ENCODE data around the gene WDR82. TPM values are rescaled to one million over a fixed set of nuclear protein-coding genes. Genes with fewer than 3 reads are reported as not detected.

The WDR82 gene
- total and polyA plus RNA-seq, 2 of the 4 experiments (the other 2 are of a cell fraction): 38.1 to 68.1 TPM

DNA sequence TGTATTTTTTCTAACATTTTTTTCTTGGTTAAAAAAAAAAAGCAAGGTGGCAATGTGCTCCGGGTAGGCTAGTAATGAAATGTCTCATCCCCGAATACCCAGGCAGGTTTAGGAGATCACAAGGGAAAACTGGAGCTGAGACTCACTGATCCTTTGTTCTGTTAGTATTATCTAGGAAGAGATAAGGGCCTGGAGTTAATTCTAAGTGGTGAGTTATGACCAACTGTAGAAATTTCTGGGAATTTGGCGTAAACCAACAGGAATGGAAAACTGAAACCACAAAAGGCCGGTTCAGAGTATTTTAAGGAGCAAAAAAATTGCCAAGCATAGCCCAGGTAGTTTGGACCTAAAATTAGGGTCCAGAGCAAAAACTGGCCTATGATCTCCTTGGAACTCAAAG lies 20.5 kb downstream of the WDR82 start:
- H2BK120ac ChIP-seq (ENCODE audit: low read depth, low read length): no peak overlapping the region
- no TSS peak for BruUV-seq (replicated peaks)
- no CpG with 5 or more reads among the region's 4 CpGs for WGBS, 2 experiments (ENCODE audit: extremely low coverage in 2 of 2, insufficient read length in 1 of 2)
- H2AK5ac ChIP-seq (ENCODE audit: low read depth, low read length): no peak overlapping the region
- H3K36me3 ChIP-seq (ENCODE audit: control insufficient read depth, insufficient read depth, low read length): peaks cover 64% of the 10 kb centered on the region
- peaks cover 26% of the 10 kb centered on the region for H4K20me1 ChIP-seq (ENCODE audit: insufficient read depth, low read length)
- no peak overlapping the region for H2BK15ac ChIP-seq (ENCODE audit: low read depth, low read length)
- dilution Hi-C loops (cut with HindIII; ENCODE audit: low sequenced_read_pairs, unreplicated experiment) (no loop called here), in situ Hi-C loops (cut with MboI; ENCODE audit: low sequenced_read_pairs) (no loop called here), intact Hi-C loops (cut with micrococcal nuclease) (no loop called here)
- no peaks in the 10 kb centered on the region for H3K9me3 ChIP-seq (ENCODE audit: control insufficient read depth, insufficient read depth, low read length)
- no peak overlapping the region for H3K18ac ChIP-seq (ENCODE audit: low read depth, low read length)
- no peaks in the 10 kb centered on the region for H3K27me3 ChIP-seq (ENCODE audit: control insufficient read depth, insufficient read depth, low read length)
- no peak overlapping the region for H4K8ac ChIP-seq (ENCODE audit: low read depth in 2 of 2, low read length in 2 of 2)
- ATAC-seq (ENCODE audit: low read depth) (no peak), DNase-seq (no peak)
- H3K4me3 ChIP-seq (ENCODE audit: insufficient read depth, low read depth, low read length): no peak overlapping the region
- H4K91ac ChIP-seq (ENCODE audit: insufficient read depth, low read depth, low read length): no peak overlapping the region
- POLR2A ChIA-PET (ENCODE audit: unreplicated experiment): no interaction called here
- H2BK5ac ChIP-seq (ENCODE audit: low read depth, low read length, poor library complexity, severe bottlenecking): no peak overlapping the region
- H2BK20ac ChIP-seq (ENCODE audit: low read depth, low read length): no peak overlapping the region
- H2AFZ ChIP-seq (replicated peaks; ENCODE audit: low read length, poor library complexity): no peak overlapping the region
- TF ChIP-seq MXI1 (IDR thresholded peaks at IDR 0.05; ENCODE audit: borderline replicate concordance, low read depth, low read length) (no peak), POLR2A (IDR thresholded peaks at IDR 0.05; ENCODE audit: low read depth, low read length) (no peak), MAZ (IDR thresholded peaks at IDR 0.05; ENCODE audit: borderline replicate concordance, low read depth, low read length) (no peak), FOS (IDR thresholded peaks at IDR 0.05; ENCODE audit: low read depth, low read length) (no peak), CHD1 (IDR thresholded peaks at IDR 0.05; ENCODE audit: low read depth, low read length) (no peak), RFX5 (IDR thresholded peaks at IDR 0.05; ENCODE audit: low read depth, low read length) (no peak), USF2 (IDR thresholded peaks at IDR 0.05; ENCODE audit: low read depth, low read length) (no peak), BHLHE40 (IDR thresholded peaks at IDR 0.05; ENCODE audit: low read depth, low read length) (no peak), MAFK (IDR thresholded peaks at IDR 0.05; ENCODE audit: low read depth, low read length) (no peak), RAD21 (IDR thresholded peaks at IDR 0.05; ENCODE audit: low read length) (no peak)
- TF ChIP-seq, protein P1, sequence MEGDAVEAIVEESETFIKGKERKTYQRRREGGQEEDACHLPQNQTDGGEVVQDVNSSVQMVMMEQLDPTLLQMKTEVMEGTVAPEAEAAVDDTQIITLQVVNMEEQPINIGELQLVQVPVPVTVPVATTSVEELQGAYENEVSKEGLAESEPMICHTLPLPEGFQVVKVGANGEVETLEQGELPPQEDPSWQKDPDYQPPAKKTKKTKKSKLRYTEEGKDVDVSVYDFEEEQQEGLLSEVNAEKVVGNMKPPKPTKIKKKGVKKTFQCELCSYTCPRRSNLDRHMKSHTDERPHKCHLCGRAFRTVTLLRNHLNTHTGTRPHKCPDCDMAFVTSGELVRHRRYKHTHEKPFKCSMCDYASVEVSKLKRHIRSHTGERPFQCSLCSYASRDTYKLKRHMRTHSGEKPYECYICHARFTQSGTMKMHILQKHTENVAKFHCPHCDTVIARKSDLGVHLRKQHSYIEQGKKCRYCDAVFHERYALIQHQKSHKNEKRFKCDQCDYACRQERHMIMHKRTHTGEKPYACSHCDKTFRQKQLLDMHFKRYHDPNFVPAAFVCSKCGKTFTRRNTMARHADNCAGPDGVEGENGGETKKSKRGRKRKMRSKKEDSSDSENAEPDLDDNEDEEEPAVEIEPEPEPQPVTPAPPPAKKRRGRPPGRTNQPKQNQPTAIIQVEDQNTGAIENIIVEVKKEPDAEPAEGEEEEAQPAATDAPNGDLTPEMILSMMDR (conservative IDR thresholded peaks at IDR 0.05; ENCODE audit: low read depth, low read length): no peak
- TF ChIP-seq, protein P2, sequence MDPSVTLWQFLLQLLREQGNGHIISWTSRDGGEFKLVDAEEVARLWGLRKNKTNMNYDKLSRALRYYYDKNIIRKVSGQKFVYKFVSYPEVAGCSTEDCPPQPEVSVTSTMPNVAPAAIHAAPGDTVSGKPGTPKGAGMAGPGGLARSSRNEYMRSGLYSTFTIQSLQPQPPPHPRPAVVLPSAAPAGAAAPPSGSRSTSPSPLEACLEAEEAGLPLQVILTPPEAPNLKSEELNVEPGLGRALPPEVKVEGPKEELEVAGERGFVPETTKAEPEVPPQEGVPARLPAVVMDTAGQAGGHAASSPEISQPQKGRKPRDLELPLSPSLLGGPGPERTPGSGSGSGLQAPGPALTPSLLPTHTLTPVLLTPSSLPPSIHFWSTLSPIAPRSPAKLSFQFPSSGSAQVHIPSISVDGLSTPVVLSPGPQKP (IDR thresholded peaks at IDR 0.05; ENCODE audit: borderline replicate concordance, low read depth, low read length): no peak
- no peak overlapping the region for H3K14ac ChIP-seq (replicated peaks; ENCODE audit: low read depth, low read length)
- H3K4me1 ChIP-seq (ENCODE audit: control insufficient read depth, insufficient read depth, low read length): 0 out of 2 replicates have a peak, but pooled peaks cover 2% of the 10 kb centered on the region
- H4K5ac ChIP-seq (ENCODE audit: low read depth, low read length): no peak overlapping the region
- no peak overlapping the region for H3K27ac ChIP-seq (ENCODE audit: insufficient read depth, low read length)
- H3K23ac ChIP-seq (ENCODE audit: low read depth, low read length): no peak overlapping the region
- no peak overlapping the region for H3K56ac ChIP-seq (ENCODE audit: extremely low read depth, insufficient read depth, low read length)
- no peaks in the 10 kb centered on the region for H3K9me1 ChIP-seq (ENCODE audit: insufficient read depth, low read length)
- peaks cover 20 to 66% of the 10 kb centered on the region in 2 experiments for H3K79me1 ChIP-seq (ENCODE audit: low read depth in 1 of 2, low read length in 2 of 2)
- H2AK9ac ChIP-seq (replicated peaks; ENCODE audit: low read depth, low read length, poor library complexity): no peak overlapping the region
- H3K9ac ChIP-seq (ENCODE audit: low read depth, low read length): no peak overlapping the region
- no peak overlapping the region for H3K4me2 ChIP-seq (ENCODE audit: low read depth, low read length)
- no peak overlapping the region for H3K4ac ChIP-seq (ENCODE audit: low read depth, low read length)
- CTCF ChIA-PET: interaction anchor here (0.6 to 1.3 kb wide), 2 partner anchors 12 to 26 kb away, joined by 3 to 14 read pairs; partner anchors contain the start of gene PPM1M

Measured in IMR-90 (cell line).